ENCODE data around the gene MAGEA1. TPM values are rescaled to one million over a fixed set of nuclear protein-coding genes. Genes with fewer than 3 reads are reported as not detected.
"Not testable (repeated sequence)": the region's sequence is repeated elsewhere in the genome, so short reads cannot be mapped to it uniquely, and the experiment has no call there.

The MAGEA1 gene
- total RNA-seq, 1 experiment from 2014 or later, result 0.07 TPM

DNA sequence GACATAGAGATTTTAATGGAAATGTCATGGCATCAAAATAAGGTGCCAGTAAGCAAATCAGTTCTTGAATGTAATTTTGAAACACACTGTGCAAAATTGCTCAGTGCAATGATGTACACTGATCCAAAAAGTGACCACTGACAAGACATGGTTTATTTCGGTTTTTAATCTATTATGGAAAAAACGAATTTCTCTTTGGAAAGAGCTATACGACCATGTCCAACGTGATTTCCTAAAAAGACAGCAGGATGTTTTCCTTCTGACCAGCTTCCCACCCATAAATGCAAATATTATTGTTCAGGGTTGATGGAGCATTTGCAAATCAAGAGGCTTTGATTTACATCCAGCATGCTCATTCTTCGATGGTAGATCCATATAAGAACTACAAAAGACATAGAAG lies 17.1 kb upstream of the MAGEA1 start:
- Histone ChIP-seq H3K4me3 (ENCODE audit: low read length) (no peak overlapping the region), H3K36me3 (ENCODE audit: low read depth, low read length) (no peaks in the 10 kb centered on the region), H2AFZ (ENCODE audit: low read length) (no peak overlapping the region), H3K79me2 (ENCODE audit: low read length) (no peaks in the 10 kb centered on the region), H3K9me3 (ENCODE audit: low read length) (no peaks in the 10 kb centered on the region), H3K27me3 (ENCODE audit: low read length) (peaks cover 39% of the 10 kb centered on the region), H3K9me2 (replicated peaks; ENCODE audit: low read length) (no peaks in the 10 kb centered on the region), H4K20me1 (ENCODE audit: low read length) (no peaks in the 10 kb centered on the region), H3K9ac (ENCODE audit: low read length) (no peak overlapping the region), H3F3A (ENCODE audit: low read length, unreplicated experiment) (no peaks in the 10 kb centered on the region), H3K4me1 (ENCODE audit: insufficient read depth, low read length) (no peaks in the 10 kb centered on the region), H3K27ac (ENCODE audit: low read length) (no peak overlapping the region), H3K4me2 (ENCODE audit: low read length) (no peak overlapping the region)
- no peak for ATAC-seq
- no TSS peak for BruUV-seq (replicated peaks)
- no peak for DNase-seq
- TF ChIP-seq, protein P1, sequence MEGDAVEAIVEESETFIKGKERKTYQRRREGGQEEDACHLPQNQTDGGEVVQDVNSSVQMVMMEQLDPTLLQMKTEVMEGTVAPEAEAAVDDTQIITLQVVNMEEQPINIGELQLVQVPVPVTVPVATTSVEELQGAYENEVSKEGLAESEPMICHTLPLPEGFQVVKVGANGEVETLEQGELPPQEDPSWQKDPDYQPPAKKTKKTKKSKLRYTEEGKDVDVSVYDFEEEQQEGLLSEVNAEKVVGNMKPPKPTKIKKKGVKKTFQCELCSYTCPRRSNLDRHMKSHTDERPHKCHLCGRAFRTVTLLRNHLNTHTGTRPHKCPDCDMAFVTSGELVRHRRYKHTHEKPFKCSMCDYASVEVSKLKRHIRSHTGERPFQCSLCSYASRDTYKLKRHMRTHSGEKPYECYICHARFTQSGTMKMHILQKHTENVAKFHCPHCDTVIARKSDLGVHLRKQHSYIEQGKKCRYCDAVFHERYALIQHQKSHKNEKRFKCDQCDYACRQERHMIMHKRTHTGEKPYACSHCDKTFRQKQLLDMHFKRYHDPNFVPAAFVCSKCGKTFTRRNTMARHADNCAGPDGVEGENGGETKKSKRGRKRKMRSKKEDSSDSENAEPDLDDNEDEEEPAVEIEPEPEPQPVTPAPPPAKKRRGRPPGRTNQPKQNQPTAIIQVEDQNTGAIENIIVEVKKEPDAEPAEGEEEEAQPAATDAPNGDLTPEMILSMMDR (conservative IDR thresholded peaks at IDR 0.05; ENCODE audit: low read depth, low read length), result no peak
- TF ChIP-seq EZH2phosphoT487 (IDR thresholded peaks at IDR 0.05; ENCODE audit: borderline replicate concordance, low read length) (no peak), EZH2 (IDR thresholded peaks at IDR 0.05; ENCODE audit: low read length, unreplicated experiment) (no peak)
- ChIA-PET CTCF (no interaction called here), POLR2A (ENCODE audit: unreplicated experiment) (no interaction called here)
- intact Hi-C loops (cut with micrococcal nuclease), result no loop called here

DNA sequence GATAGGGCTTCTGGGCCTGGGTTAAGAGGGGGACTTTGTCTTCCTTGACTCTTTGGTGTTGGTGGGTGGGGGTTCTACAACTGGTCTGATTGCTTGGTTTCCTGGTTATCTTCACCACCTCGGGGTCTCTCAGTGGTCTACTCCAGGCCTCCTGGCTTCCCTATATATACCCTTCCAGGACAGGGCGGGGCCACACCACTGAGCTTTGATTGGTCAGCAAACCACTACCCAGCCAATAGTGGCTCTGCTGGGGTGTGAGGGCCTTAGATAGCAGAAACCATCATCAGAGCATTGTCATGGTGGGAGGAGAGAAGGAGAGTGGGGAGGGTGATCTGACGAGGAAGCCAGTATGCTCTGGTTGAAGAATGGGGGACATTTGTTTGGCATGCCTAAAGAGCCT lies 14.4 kb upstream of the MAGEA1 start:
- intact Hi-C loops (cut with micrococcal nuclease), result no loop called here
- no peak overlapping the region for H3K9ac ChIP-seq (ENCODE audit: low read length)
- H3K4me3 ChIP-seq (ENCODE audit: low read length), result no peak overlapping the region
- ChIA-PET CTCF (no interaction called here), POLR2A (ENCODE audit: unreplicated experiment) (no interaction called here)
- ATAC-seq (no peak), DNase-seq (no peak)
- H3K9me3 ChIP-seq (ENCODE audit: low read length), result no peaks in the 10 kb centered on the region
- H3K4me2 ChIP-seq (ENCODE audit: low read length), result no peak overlapping the region
- TF ChIP-seq EZH2phosphoT487 (IDR thresholded peaks at IDR 0.05; ENCODE audit: borderline replicate concordance, low read length) (no peak), EZH2 (IDR thresholded peaks at IDR 0.05; ENCODE audit: low read length, unreplicated experiment) (no peak)
- TF ChIP-seq, protein P1 (conservative IDR thresholded peaks at IDR 0.05; ENCODE audit: low read depth, low read length), result no peak
- H3K4me1 ChIP-seq (ENCODE audit: insufficient read depth, low read length), result no peaks in the 10 kb centered on the region
- H3K27ac ChIP-seq (ENCODE audit: low read length), result no peak overlapping the region
- no peaks in the 10 kb centered on the region for H3K36me3 ChIP-seq (ENCODE audit: low read depth, low read length)
- no peaks in the 10 kb centered on the region for H3K79me2 ChIP-seq (ENCODE audit: low read length)
- no peaks in the 10 kb centered on the region for H3F3A ChIP-seq (ENCODE audit: low read length, unreplicated experiment)
- no TSS peak for BruUV-seq (replicated peaks)
- H2AFZ ChIP-seq (ENCODE audit: low read length), result no peak overlapping the region
- H3K9me2 ChIP-seq (replicated peaks; ENCODE audit: low read length), result no peaks in the 10 kb centered on the region
- peaks cover 17% of the 10 kb centered on the region for H3K27me3 ChIP-seq (ENCODE audit: low read length)
- H4K20me1 ChIP-seq (ENCODE audit: low read length), result no peaks in the 10 kb centered on the region

DNA sequence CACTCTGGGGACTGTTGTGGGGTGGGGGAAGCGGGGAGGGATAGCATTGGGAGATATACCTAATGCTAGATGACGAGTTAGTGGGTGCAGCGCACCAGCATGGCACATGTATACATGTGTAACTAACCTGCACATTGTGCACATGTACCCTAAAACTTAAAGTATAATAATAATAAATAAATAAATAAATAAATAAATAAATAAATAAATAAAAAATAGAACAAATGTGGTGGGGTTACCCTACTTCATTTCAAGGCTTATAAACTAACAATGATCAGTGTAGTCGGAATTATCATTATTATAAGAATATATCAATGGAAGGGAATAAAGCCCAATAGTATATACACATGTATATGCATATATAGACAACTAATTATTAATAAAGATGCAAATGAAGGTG lies 10.7 kb upstream of the MAGEA1 start:
- CTCF ChIA-PET; H4K20me1 ChIP-seq (ENCODE audit: low read length); POLR2A ChIA-PET (ENCODE audit: unreplicated experiment); H3K9me3 ChIP-seq (ENCODE audit: low read length); H3K4me3 ChIP-seq (ENCODE audit: low read length); H3K27me3 ChIP-seq (ENCODE audit: low read length); H3K27ac ChIP-seq (ENCODE audit: low read length); H3K36me3 ChIP-seq (ENCODE audit: low read depth, low read length); intact Hi-C loops (cut with micrococcal nuclease); H3F3A ChIP-seq (ENCODE audit: low read length, unreplicated experiment); H3K4me2 ChIP-seq (ENCODE audit: low read length); ATAC-seq; H3K4me1 ChIP-seq (ENCODE audit: insufficient read depth, low read length); BruUV-seq (replicated peaks); H3K79me2 ChIP-seq (ENCODE audit: low read length); H2AFZ ChIP-seq (ENCODE audit: low read length); DNase-seq; H3K9ac ChIP-seq (ENCODE audit: low read length); H3K9me2 ChIP-seq (replicated peaks; ENCODE audit: low read length): not testable (repeated sequence)

All from PC-3 (cell line).